NCI-H510A (cell line): ENCODE data around the gene PCK2.
"Not testable (repeated sequence)": the region's sequence is repeated elsewhere in the genome, so short reads cannot be mapped to it uniquely, and the experiment has no call there.

ENCODE experiments used
- DNase-seq: peaks from one replicate; lab custom pipeline; 2025; lab: John Stamatoyannopoulos, UW

The PCK2 gene

DNA sequence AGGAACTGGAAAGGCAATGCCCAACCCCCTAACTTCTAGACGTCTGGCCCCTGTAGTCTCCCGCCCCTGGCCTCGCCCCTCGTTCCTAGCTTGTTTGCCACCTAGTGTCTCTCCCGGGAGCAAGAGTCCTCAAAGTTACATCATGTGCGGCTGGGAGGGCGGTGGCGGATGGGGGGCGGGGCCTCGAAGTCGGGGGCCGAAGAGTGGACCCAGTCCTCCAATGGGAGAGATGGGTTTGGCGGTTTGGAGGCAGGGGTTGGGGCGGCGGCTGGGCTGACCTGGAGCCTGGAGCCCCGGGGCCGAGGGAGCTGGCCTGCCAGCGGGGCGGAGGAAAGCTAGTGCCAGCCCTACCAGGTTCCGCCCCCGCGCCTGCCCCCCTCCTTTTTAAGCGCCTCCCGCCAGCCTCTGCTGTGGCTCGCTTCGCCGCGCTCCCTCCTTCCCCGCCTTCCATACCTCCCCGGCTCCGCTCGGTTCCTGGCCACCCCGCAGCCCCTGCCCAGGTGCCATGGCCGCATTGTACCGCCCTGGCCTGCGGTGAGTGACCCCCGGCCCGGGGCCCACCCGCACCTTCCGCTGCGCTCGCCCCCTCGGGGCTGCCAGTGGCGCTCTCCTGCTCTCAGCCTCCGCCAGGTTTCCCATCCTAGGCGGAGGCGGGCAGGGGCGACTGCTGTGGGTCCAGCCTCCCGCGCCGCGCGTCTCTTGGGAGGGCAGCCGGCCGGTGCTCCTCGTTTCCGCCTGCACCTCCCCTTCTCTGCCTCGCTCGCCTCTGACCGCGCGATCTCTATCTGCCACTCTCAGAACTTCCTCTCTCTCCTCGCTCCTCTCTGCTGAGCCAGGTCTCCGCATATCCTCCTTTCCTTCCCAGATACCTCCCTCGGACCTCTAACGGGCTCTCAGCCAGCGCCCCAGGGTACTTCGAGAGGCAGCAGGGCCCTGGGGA is at the start of gene PCK2:
Gene PCK2 (plus strand): TSS at position 411 of the 940 bp plus-strand sequence. CDS start 95 bp downstream, at position 506.
- DNase-seq = peak; percentile 93

DNA sequence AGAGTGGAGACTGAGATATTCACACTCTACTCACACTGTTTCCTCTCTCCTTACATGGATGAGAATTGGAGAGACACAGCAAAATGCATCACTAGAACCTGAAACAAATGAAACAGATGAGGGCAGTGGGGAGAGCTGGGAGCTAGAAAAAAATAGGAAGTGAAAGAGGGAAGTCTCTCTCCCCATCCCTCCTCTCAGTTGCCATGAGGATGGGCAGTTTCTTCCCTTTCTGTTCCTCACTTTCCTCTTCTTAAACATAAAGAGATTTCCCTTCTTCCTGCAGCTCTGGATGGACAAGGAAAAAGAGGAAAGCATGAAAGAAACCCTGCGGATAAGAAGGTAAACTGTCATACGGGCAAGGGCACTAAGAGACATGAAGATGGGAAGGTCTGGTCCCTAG is 45.1 kb upstream of the PCK2 start:
- not testable (repeated sequence) for DNase-seq

DNA sequence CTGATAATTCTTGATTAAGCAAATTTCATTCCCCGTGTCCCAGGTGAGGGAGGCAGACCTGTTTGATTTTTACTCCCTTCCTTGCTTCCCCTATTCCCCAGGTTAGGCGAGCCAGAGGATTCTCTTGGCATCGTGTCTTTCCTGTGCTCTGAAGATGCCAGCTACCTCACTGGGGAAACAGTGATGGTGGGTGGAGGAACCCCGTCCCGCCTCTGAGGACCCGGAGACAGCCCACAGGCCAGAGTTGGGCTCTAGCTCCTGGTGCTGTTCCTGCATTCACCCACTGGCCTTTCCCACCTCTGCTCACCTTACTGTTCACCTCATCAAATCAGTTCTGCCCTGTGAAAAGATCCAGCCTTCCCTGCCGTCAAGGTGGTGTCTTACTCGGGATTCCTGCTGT is 43.4 kb upstream of the PCK2 start:
- DNase-seq = not testable (repeated sequence)

DNA sequence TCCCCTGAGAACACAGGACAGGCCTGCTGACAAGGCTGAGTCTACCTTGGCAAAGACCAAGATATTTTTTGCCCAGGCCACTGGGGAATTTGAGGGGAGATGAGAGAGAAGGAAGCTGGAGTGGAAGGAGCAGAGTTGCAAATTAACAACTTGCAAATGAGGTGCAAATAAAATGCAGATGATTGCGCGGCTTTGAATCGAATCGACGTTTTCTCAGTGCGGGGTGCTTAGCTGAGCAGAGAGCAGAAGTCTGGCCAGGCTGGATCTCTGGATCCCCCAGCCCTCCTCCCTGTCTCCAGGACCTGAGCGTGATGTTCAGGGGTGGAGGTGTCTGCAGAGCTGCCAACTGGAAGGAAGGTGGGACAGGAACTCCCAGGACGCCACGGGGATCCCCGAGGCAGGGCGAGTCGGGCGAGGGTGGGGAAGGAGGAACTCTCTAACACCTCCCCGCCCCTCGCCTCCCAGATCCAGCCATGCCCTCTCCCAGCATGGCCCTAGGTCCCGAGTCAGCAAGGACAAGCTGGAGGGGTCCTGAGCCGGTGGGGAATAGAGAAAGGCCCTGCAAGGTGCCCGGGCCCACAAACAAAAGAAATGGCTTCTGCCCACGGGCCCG is 42.8 kb upstream of the PCK2 start:
- DNase-seq = no peak

DNA sequence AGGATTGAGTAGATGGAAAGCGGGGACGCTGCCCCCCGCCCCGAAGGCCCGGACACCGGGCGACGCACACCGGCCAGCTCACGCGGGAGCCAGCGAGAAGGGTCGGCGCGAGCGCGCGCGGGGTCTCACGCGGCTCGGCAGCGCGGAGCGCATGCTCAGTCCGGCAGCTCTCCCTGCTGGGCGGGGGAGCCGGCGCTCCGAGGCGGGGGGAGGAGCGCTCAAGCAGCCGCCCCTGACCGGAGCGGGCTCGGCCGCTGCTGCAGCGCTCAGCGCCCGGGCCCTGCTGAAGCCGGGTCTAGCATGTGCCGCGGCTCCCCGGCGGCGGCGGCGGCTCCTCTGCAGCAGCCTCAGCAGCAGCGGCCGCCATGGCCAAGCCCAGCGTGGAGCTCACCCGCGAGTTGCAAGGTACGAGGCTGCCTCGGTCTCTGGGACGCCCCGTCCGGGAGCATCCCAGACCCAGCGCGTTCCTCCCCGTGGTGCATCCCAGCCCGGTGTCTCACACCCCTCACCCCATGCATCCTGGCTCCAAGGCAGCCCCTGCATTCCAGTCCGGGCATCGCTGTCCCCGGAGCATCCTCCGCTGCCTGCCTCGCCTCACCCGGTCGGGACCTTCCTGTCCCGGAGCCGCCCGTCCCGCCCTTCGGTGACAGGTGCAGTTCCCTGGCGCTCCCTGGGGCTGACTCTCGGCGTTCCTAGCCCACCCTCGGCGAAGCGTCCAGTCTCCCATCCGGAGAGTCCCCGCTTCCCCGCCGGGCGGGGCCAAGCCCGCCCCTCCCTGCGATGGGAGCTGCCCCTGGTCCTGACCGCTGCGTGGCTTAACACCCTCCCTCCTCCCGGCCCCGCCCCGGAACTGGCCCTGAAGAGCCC is 42.1 kb upstream of the PCK2 start, which contains the start of gene CARMIL3:
Gene CARMIL3 (plus strand): TSS at position 221 of the 867 bp plus-strand sequence. CDS start 145 bp downstream, at position 366.
- DNase-seq = peak; percentile 68

DNA sequence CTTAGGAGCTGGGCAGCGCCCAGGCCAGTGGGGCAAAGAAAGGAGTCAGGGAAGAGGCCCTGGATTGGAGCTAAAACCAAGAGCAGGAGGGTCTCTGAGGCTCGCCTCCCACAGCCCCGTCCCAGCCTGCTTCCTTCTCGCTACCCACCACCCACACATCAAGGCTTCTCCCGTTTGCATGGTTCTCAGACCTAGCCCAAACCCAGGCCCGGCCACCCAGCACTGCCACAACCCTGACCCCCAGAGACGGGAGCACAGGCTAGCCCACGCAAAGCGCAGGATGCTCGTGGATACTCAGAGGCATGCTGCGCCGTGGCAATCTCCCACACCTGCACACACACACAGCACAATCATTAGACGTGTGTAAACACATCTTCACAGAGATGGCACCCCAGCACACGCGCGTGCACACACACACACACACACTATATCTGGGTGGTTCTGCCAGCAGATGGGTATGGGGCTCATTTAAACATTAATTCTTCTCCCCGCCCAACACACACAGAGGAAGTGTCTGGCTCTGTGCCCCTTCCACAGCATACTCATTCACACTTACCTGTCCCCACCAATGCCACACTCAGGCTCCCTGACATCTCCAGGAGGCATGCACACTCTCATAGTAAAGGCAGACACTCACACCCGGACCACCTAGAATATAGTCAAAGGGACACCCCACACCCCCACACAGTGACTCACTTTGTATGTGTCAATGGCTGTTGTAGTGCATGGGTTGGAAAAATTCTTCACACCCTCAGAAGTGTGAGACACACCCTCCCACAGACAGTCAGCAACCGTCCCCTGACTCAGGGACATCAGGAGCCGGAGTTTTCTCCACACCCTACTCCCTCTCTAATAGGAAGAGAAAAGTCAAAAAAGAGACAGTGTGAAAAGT is 41.2 kb upstream of the PCK2 start:
- no peak for DNase-seq

DNA sequence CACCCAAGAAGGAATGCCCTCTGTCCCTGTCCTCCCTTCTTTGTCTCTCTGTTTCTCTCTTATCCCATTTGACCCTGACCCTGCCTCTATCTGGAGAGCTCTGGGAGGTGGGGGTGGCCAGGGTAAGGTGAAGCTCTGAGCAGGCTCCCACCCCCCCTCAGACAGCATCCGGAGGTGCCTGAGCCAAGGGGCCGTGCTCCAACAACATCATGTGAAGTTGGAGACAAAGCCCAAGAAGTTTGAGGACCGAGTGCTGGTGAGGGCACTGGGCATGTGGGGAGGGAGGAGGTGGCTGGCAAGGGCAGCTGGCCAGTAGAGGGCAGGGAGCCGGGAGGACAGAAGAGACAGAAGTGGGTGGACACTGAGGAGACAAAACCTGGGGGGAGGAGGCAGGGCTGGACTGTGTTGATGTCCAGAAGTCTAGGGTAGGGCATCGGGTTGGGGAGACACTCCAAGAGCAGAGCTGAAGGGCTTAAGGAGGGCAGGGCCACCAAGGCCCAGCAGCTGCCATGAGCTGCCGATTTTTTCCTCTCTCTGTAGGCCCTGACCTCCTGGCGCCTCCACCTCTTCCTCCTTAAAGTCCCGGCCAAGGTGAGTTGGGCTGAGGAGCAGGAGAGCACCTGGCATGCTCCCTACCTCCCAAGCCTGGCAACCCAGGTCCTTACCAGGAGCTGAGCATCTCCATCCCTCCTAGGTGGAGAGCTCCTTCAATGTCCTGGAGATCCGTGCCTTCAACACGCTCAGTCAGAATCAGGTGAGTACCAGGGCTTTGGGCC is 40.4 kb upstream of the PCK2 start:
- DNase-seq = no peak

DNA sequence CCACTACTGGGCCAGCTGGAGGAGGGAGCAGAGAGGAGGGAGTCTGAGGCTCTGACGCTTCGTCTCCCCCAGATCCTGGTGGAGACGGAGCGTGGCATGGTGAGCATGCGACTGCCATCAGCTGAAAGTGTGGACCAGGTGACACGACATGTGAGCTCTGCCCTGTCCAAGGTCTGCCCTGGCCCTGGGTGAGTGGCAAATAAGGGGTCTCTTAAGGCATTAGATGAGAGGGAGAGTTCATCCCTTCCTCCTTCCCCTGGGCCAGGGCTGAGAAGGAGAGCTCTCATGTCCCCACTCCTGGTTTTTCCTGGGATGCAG is 39.8 kb upstream of the PCK2 start:
- DNase-seq = no peak

DNA sequence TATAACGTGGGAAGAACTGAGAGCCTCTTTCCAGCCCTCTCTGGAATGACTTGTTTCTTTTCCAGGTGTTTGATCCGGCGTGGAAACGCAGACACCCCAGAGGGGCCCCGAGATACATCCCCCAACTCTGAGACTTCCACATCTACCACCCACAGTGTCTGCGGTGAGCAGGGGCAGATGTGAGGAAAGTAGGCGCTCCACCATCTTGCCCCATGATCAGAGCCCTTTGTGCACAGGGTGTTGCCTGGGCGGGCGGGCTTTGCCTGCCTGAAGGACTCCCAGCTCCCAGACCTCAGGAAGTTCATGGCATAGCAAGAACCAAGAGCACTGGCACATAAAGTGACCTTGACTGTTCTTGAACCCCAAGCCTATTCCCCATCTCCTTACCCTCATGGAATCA is 39.5 kb upstream of the PCK2 start:
- DNase-seq = no peak

DNA sequence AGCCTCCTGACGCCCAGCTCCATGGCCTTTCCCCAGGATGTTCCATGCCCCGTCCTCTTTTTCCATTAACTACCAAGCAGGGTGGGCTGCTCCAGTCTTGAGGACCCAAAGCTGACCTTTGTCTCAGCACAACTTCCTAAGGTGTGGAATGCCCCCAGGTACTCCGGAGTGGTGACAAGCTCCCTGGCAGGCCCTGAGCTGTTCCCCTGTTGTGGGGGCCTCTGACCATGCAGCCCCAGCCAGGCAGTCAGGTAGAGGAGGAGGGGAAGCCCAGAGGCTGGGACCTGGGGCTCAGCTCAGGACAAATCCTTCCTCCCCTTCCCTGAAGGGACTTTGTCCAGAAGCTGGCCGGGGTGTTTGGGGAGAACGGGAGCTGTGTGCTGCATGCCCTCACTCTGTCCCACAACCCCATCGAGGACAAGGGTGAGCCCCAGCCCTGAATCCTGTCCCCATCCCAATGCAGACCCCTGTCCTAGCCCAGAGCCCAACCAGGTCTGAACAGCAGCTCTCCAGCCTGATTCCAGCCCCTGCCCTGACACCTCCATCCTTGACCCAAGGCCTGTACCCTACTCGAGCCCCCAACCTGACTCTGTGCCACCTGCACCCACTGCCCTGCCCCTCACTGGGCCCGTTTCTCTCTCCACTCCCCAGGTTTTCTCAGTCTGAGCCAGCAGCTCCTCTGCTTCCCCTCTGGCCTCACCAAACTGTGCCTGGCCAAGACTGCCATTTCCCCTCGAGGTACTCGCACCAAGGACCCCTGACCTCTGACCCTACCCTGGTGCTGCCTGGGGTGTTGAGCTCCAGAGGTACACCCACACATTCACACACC is 37.9 kb upstream of the PCK2 start:
- no peak for DNase-seq

DNA sequence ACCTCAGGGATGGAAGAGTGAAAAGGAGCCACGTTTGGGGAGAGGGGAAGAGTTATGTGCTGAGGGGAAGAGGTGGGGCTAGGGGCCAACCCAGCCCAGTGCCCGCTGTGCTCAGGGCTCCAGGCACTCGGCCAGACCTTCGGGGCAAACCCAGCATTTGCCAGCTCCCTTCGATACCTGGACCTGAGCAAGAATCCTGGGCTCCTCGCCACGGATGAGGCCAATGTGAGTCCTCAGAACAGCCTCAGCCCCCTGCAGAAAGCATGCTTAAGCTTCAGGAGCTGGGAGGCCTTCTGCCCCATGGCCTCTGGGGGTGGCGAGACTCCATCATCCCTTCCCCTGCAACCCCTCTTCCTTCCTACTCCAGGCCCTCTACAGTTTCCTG is 37.3 kb upstream of the PCK2 start:
- DNase-seq = no peak

DNA sequence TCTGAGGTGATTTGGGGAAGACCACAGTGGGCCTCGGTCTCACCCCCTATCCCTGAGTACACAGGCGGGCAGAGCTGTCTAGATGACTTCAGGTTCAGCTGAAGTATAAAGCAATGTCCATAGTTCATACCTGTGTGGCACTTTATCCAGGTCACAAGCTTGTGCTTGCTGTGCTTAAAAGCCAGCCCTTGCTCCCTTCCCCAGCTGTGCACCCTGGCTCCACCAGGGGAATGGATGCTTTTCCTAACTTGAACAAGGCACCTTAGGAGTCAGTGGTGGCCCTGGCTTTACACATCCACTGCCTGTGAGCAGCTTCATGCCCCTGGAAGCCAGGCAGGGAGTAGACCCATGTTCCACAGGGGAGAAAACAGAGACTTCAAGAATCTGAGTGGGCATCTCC is 36.8 kb upstream of the PCK2 start:
- no peak for DNase-seq

DNA sequence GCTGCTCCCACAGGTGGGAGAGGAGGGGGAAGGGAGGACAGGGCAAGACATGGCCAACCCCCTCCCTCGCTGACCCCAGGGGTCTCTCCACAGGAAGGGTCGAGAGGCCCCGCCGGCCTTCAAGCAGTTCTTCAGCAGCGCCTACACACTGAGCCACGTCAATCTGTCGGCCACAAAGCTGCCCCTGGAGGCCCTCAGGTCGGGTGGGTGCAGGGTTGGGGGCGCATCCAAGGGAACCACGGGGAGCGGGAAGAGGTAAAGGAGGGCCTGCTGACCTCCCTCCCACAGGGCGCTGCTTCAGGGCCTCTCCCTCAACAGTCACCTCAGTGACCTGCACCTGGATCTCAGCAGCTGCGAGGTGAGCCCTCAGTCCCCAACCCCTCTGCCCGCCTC is 36.2 kb upstream of the PCK2 start:
- no peak for DNase-seq

DNA sequence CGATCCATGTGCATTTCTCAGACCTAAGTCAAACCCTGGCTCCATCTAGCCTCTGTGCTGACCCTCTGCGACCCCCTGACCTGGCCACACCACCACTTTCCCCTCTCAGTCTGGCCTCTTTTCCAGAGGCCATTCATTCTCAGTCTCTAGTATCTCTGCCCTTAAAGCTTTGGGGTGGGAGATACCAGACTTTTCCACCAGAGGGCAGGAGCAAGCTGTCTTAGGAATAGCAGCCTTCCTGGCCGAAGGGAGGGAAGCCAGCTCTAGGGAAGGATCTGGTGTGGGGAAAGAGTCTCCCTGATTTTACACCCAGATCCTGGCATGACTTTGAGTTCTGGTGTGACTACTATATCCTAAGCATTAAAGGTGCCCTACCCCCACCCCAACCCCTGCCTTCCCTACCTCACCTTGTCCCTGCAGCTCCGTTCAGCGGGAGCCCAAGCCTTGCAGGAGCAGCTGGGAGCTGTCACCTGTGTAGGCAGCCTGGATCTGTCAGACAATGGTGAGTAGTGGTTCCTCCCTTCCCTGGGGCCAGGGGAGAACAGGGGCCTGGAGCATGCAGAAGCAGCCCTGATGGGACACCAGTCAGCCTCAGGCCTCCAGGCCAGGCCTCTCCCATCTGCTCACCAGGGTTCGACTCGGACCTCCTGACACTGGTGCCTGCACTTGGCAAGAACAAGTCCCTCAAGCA is 35.7 kb upstream of the PCK2 start:
- no peak for DNase-seq

DNA sequence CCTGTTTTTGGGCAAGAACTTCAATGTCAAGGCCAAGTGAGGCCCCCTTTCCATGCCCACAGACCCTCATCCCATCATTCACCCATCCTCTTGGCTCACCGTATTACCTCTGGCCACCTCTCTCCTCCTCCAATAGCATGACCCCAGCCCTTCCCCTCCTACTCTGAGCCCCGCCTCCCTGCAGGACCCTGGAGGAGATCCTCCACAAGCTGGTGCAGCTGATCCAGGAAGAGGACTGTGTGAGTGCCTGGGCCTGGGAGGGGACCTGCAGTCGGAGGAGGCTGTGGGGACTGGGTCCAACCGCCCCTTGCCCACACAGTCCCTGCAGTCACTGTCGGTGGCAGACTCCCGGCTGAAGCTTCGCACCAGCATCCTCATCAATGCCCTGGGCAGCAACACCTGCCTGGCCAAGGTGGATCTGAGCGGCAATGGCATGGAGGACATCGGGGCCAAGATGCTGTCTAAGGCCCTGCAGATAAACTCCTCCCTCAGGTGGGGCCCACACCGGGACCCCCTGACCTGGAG is 35.1 kb upstream of the PCK2 start:
- no peak for DNase-seq

DNA sequence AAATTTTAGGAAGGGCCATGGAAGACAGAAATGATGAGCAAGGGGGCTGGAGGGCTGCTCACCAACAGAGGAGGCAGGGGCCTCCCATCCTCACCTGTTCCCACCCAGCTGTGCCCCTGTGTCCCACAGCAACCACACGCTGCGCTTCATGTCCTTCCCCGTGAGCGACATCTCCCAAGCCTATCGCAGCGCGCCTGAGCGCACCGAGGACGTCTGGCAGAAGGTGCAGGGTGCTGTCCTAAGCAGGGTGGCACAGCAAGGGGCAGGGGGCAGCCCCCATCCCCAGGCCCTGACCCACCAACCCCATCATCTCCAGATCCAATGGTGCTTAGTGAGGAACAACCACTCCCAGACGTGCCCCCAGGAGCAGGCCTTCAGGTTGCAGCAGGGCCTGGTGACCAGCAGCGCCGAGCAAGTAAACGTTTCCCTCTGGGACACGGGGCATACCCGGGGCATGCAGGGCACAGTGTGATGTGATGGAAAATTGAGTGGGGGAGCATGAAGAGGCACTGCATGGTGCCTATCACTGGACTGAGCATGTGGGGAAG is 34.2 kb upstream of the PCK2 start:
- no peak for DNase-seq

DNA sequence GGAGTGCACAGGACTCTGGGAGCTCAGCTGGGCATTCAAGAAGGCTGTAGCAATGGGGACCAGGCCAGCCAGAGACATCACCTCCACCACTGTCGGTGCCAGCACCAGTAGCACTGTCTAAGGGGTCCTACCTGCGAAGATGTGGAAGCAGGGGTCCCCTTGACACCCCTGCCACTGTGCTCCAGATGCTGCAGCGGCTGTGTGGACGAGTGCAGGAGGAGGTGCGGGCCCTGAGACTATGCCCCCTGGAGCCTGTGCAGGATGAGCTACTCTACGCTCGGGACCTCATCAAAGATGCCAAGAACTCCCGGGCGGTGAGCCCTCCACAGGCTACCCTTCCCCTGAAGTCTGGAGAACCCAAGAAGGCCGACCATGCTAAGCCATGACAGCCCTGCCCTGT is 33.7 kb upstream of the PCK2 start:
- DNase-seq = no peak
